NCI-H345 (cell line): ENCODE measurements around the gene RAB3B.

ENCODE experiments used
- DNase-seq: peaks from one replicate; lab custom pipeline; 2025; lab: John Stamatoyannopoulos, UW

RAB3B gene

DNA sequence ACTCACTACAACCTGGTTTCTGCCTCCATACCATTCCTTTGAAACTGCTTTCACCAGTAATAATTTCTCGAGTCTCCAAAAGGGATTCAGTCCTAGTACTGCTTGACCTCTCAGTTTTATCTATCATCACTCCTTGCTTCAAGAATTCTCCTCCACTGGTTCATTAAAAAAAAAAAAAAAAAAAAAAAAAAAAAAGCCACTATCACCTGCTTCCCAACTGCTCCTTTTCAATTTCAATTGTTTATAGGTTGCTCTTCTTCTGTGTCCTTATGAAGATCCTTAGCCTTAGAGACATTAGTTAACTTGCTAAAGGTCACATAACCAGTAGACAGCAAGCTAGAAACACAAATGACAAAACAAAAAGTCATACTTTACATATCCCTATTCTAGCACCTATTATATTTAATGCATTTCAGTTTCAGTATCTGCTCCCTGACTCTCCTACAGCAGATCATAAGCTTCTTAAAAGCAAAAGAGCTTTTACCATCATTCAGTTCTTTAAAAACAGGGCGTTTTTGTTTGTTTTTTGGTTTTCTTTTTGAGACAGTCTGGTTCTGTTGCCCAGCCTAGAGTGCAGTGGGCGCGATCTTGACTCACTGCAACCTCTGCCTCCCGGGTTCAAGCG is 119.0 kb downstream of the RAB3B start:
- DNase-seq, result no peak

GRCh38 chr1:51870603-51871350 is 119.7 kb downstream of the RAB3B start:
- no peak for DNase-seq

DNA sequence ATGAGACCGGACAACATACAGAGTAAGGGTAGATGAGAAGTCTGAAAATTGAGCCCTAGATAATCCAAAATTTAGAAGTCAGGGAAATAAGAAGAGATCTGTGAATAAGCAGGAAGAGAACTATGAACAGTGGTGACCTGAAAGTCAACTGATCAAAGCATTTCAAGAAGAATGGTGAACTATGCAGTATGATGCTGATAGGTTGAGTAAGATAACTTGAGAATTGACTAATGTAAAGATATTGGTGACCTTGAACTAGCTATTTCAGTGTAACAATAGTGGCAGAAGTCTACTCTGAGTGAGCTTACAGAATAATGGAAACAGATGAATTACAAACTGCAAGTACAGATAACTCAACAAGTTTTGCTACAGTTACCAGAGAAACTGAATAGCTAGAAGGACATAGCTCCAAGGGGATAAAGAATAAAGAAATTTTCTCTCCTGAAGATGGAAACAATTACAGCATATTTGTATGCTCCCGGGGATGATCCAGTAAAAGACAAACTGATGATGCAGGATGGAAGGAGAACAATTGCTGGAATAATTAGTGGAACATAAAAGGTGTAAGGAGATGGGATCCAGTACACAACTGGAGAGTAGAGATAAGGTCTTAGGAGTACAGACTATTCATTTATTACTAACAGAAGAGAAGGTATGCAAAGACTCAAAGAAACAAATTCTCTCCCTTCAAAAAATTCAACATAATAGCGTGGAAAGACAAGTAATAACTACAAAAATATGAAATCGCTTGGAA is 122.8 kb downstream of the RAB3B start:
- DNase-seq, result no peak

GRCh38 chr1:51863384-51863783 is 127.1 kb downstream of the RAB3B start:
- no peak for DNase-seq

GRCh38 chr1:51861669-51862068 is 128.8 kb downstream of the RAB3B start:
- DNase-seq, result no peak

GRCh38 chr1:51859735-51860134 is 130.8 kb downstream of the RAB3B start:
- DNase-seq, result no peak

GRCh38 chr1:51859333-51859732 is 131.2 kb downstream of the RAB3B start:
- no peak for DNase-seq

- no peak for DNase-seq
Measured at GRCh38 chr1:51858892-51859291, 131.6 kb downstream of the RAB3B start.
